ENCODE measurements around the gene KCNT2.

KCNT2 gene

DNA sequence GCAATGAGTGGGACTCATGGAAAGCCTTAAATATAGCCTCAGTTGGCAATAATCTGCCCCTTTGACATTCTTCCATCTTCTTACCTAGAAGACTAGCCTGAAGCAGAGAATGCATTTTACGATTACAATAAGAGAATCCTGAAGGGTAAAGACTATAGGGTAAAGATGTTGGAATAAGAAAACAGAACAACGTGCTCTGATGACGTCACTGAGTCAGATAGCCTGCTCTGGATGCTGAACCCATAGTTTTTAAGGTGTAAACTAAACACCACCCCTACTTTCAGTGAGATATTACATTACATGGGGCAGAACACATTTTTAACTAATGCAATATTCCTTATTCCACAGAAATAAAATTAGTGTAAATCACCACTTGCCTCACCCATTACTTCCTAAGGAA, 240.4 kb downstream of the KCNT2 start:
- Histone ChIP-seq H3K79me2 (ENCODE audit: control insufficient read depth, low read length) (no peaks in the 10 kb centered on the region), H3K36me3 (ENCODE audit: control insufficient read depth, low read length) (no peaks in the 10 kb centered on the region), H3K4me2 (ENCODE audit: low read length) (no peak overlapping the region), H3K27ac (ENCODE audit: low read depth, low read length) (no peak overlapping the region), H4K20me1 (ENCODE audit: control insufficient read depth, insufficient read depth, low read depth, low read length) (no peaks in the 10 kb centered on the region), H3K4me3 (ENCODE audit: low read length) (no peak overlapping the region), H3K9me2 (replicated peaks; ENCODE audit: control insufficient read depth, low read length) (no peaks in the 10 kb centered on the region), H3K4me1 (ENCODE audit: control insufficient read depth, low read length) (no peaks in the 10 kb centered on the region), H3K9me3 (ENCODE audit: control insufficient read depth, insufficient read depth, low read length) (no peaks in the 10 kb centered on the region), H3K27me3 (ENCODE audit: control insufficient read depth, low read length) (no peaks in the 10 kb centered on the region), H3F3A (ENCODE audit: control insufficient read depth, insufficient read depth) (no peaks in the 10 kb centered on the region)
- no peak for TF ChIP-seq CTCF (IDR thresholded peaks at IDR 0.05; ENCODE audit: low read depth, low read length, poor library complexity, severe bottlenecking)
- TF ChIP-seq EZH2phosphoT487 (IDR thresholded peaks at IDR 0.05; ENCODE audit: borderline replicate concordance, low read length): no peak

GRCh38 chr1:196366817-196367495, 241.3 kb downstream of the KCNT2 start:
- no peak for TF ChIP-seq EZH2phosphoT487 (IDR thresholded peaks at IDR 0.05; ENCODE audit: borderline replicate concordance, low read length)
- no peak for TF ChIP-seq CTCF (IDR thresholded peaks at IDR 0.05; ENCODE audit: low read depth, low read length, poor library complexity, severe bottlenecking)
- Histone ChIP-seq H3K9me2 (replicated peaks; ENCODE audit: control insufficient read depth, low read length) (no peaks in the 10 kb centered on the region), H3K27me3 (ENCODE audit: control insufficient read depth, low read length) (no peaks in the 10 kb centered on the region), H3K4me2 (ENCODE audit: low read length) (no peak overlapping the region), H3K4me3 (ENCODE audit: low read length) (no peak overlapping the region), H3K79me2 (ENCODE audit: control insufficient read depth, low read length) (no peaks in the 10 kb centered on the region), H3K36me3 (ENCODE audit: control insufficient read depth, low read length) (no peaks in the 10 kb centered on the region), H3K9me3 (ENCODE audit: control insufficient read depth, insufficient read depth, low read length) (no peaks in the 10 kb centered on the region), H3K27ac (ENCODE audit: low read depth, low read length) (no peak overlapping the region), H3F3A (ENCODE audit: control insufficient read depth, insufficient read depth) (no peaks in the 10 kb centered on the region), H3K4me1 (ENCODE audit: control insufficient read depth, low read length) (no peaks in the 10 kb centered on the region), H4K20me1 (ENCODE audit: control insufficient read depth, insufficient read depth, low read depth, low read length) (no peaks in the 10 kb centered on the region)

GRCh38 chr1:196361112-196361714, 247.0 kb downstream of the KCNT2 start:
- H3F3A ChIP-seq (ENCODE audit: control insufficient read depth, insufficient read depth): no peaks in the 10 kb centered on the region
- no peaks in the 10 kb centered on the region for H4K20me1 ChIP-seq (ENCODE audit: control insufficient read depth, insufficient read depth, low read depth, low read length)
- no peaks in the 10 kb centered on the region for H3K9me2 ChIP-seq (replicated peaks; ENCODE audit: control insufficient read depth, low read length)
- TF ChIP-seq CTCF (IDR thresholded peaks at IDR 0.05; ENCODE audit: low read depth, low read length, poor library complexity, severe bottlenecking) (no peak), EZH2phosphoT487 (IDR thresholded peaks at IDR 0.05; ENCODE audit: borderline replicate concordance, low read length) (no peak)
- no peak overlapping the region for H3K4me3 ChIP-seq (ENCODE audit: low read length)
- H3K9me3 ChIP-seq (ENCODE audit: control insufficient read depth, insufficient read depth, low read length): no peaks in the 10 kb centered on the region
- H3K79me2 ChIP-seq (ENCODE audit: control insufficient read depth, low read length): no peaks in the 10 kb centered on the region
- H3K27ac ChIP-seq (ENCODE audit: low read depth, low read length): no peak overlapping the region
- H3K27me3 ChIP-seq (ENCODE audit: control insufficient read depth, low read length): no peaks in the 10 kb centered on the region
- H3K4me1 ChIP-seq (ENCODE audit: control insufficient read depth, low read length): no peaks in the 10 kb centered on the region
- H3K36me3 ChIP-seq (ENCODE audit: control insufficient read depth, low read length): no peaks in the 10 kb centered on the region
- no peak overlapping the region for H3K4me2 ChIP-seq (ENCODE audit: low read length)

All from DOHH2 (cell line).